Nephron (organoid): ENCODE data around the gene AIF1.

Source experiments
- H3K27ac Mint-ChIP-seq, 3 experiments: 2 replicates each; pipeline ENCODE4 v1.8.0; 2020; ENCODE audit warnings: mixed read lengths in 3 of 3, mild to moderate bottlenecking in 2 of 3, moderate library complexity in 1 of 3
- H3K27me3 Mint-ChIP-seq: 2 replicates; pipeline ENCODE4 v1.8.0; 2021; ENCODE audit warnings: low read depth, mild to moderate bottlenecking, moderate library complexity, mixed read lengths
- H3K36me3 Mint-ChIP-seq: 2 replicates; pipeline ENCODE4 v1.8.0; 2020; ENCODE audit warnings: low read depth, mixed read lengths
- H3K4me1 Mint-ChIP-seq: 2 replicates; pipeline ENCODE4 v1.8.0; 2020; ENCODE audit warnings: mixed read lengths
- H3K4me3 Mint-ChIP-seq, 3 experiments: 2 replicates each; pipeline ENCODE4 v1.8.0; 2020; ENCODE audit warnings: mild to moderate bottlenecking in 3 of 3, mixed read lengths in 3 of 3, moderate library complexity in 2 of 3
- H3K9me3 Mint-ChIP-seq: 2 replicates; pipeline ENCODE4 v1.8.0; 2020; ENCODE audit warnings: mixed read lengths
- CTCF ChIP-seq, 3 experiments: fragments of 200-600 bp; sonication (generic); IDR thresholded peaks; one replicate each; pipeline ENCODE4 v1.5.0; 2021; ENCODE audit warnings: antibody characterized with exemption in 3 of 3; ENCODE audit not compliant: unreplicated experiment in 3 of 3

Gene AIF1

GRCh38 chr6:31651602-31652191 lies 36.7 kb downstream of the AIF1 start:
- TF ChIP-seq CTCF (IDR thresholded peaks at IDR 0.05; ENCODE audit: unreplicated experiment in 3 of 3) = no peak
- H3K4me1 Mint-ChIP-seq = peaks cover 43% of the 10 kb centered on the region
- peak overlapping the region; percentile 100 for H3K27ac Mint-ChIP-seq
- no peaks in the 10 kb centered on the region for H3K27me3 Mint-ChIP-seq
- H3K36me3 Mint-ChIP-seq = peaks cover 55% of the 10 kb centered on the region
- H3K4me3 Mint-ChIP-seq = peak overlapping the region; percentile 91 to 93 (median 93)
- no peaks in the 10 kb centered on the region for H3K9me3 Mint-ChIP-seq

- Mint-ChIP-seq H3K9me3 (no peaks in the 10 kb centered on the region), H3K4me3 (peak overlapping the region; percentile 91 to 93 (median 93)), H3K27me3 (no peaks in the 10 kb centered on the region), H3K27ac (peak overlapping the region; percentile 100), H3K4me1 (peaks cover 50% of the 10 kb centered on the region), H3K36me3 (peaks cover 43% of the 10 kb centered on the region)
- no peak for TF ChIP-seq CTCF (IDR thresholded peaks at IDR 0.05; ENCODE audit: unreplicated experiment in 3 of 3)
Observed at GRCh38 chr6:31652925-31653724, 38.1 kb downstream of the AIF1 start.

- Mint-ChIP-seq H3K36me3 (peaks cover 27% of the 10 kb centered on the region), H3K4me1 (peaks cover 61% of the 10 kb centered on the region), H3K4me3 (peak overlapping the region; percentile 64 to 76 (median 68)), H3K27ac (peak overlapping the region; percentile 20 to 92 (median 75)), H3K27me3 (no peaks in the 10 kb centered on the region), H3K9me3 (no peaks in the 10 kb centered on the region)
- TF ChIP-seq CTCF (IDR thresholded peaks at IDR 0.05; ENCODE audit: unreplicated experiment in 3 of 3) = no peak
Observed at GRCh38 chr6:31654574-31655348, 39.7 kb downstream of the AIF1 start.

GRCh38 chr6:31655349-31656237 lies 40.6 kb downstream of the AIF1 start, which contains the start of gene APOM:
Gene APOM, plus strand, starts transcription at chr6:31655894. Its CDS starts 73 bp downstream, at chr6:31655967.
- H3K4me3 Mint-ChIP-seq = peak within 1 kb of the TSS; percentile 64 to 76 (median 68)

More at GRCh38 chr6:31655349-31656237, 40.6 kb downstream of the AIF1 start, which contains the start of gene APOM:
- Mint-ChIP-seq H3K4me1 (peaks cover 62% of the 10 kb centered on the region), H3K9me3 (no peaks in the 10 kb centered on the region), H3K27ac (peak within 1 kb of the TSS; percentile 20 to 92 (median 75)), H3K36me3 (peaks cover 22% of the 10 kb centered on the region), H3K27me3 (no peaks in the 10 kb centered on the region)
- no peak for TF ChIP-seq CTCF (IDR thresholded peaks at IDR 0.05; ENCODE audit: unreplicated experiment in 3 of 3)
